ENCODE data around the gene ACADL. TPM values are rescaled to one million over a fixed set of nuclear protein-coding genes. Genes with fewer than 3 reads are reported as not detected.

Gene ACADL
- polyA plus RNA-seq, 3 donors = not detected

DNA sequence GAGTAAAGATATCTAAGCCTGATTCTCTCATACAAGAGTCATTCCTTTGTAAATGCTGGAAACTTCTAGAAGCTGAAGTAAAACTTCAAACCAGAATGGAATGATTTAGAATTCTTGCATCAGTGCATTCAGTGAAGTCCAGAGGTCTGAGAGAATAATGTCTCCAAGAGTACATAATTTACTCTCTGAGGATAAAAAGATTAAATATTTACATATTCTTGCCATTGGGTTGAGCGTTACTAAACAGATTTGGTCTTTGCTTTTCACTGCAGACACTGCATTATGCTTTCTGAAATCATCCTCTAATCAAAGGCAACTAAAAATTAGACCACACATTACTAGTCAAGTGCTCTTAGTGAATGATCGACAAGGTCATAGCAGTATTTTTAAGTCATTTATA lies 27.5 kb downstream of the ACADL start:
- no peaks in the 10 kb centered on the region for H3K79me2 ChIP-seq (ENCODE audit: insufficient read depth, low read length)
- no peak overlapping the region for H3K4me3 Mint-ChIP-seq
- H3K9ac ChIP-seq (ENCODE audit: insufficient read depth, low read length, poor library complexity, severe bottlenecking) = no peak overlapping the region
- H3K4me3 ChIP-seq (replicated peaks in 1 of 3; ENCODE audit: low read depth in 2 of 3, low read length in 3 of 3) = no peak overlapping the region
- peaks cover 0 to 8% (median 0%) of the 10 kb centered on the region in 3 donors for H3K27me3 Mint-ChIP-seq (ENCODE audit: low read depth in 3 of 3)
- no peak for DNase-seq
- H3K4me1 ChIP-seq (ENCODE audit: control insufficient read depth in 1 of 2, insufficient read depth in 2 of 2, low read length in 2 of 2) = no peaks in the 10 kb centered on the region
- no peak overlapping the region for H2AFZ ChIP-seq (ENCODE audit: insufficient read depth, low read depth, low read length, poor library complexity, severe bottlenecking)
- H3K27me3 ChIP-seq (ENCODE audit: control insufficient read depth in 2 of 2, insufficient read depth in 2 of 2, low read length in 2 of 2) = no peaks in the 10 kb centered on the region
- no peaks in the 10 kb centered on the region for H3K36me3 Mint-ChIP-seq
- intact Hi-C loops (cut with micrococcal nuclease) = loop anchor here (2.0 to 5.0 kb wide), 2 partner anchors 220 to 221 kb away; no protein-coding TSS in a partner anchor
- no peak overlapping the region for H3K27ac Mint-ChIP-seq
- no CpG with 5 or more reads among the region's 2 CpGs for WGBS (ENCODE audit: insufficient coverage)
- H3K36me3 ChIP-seq (replicated peaks in 1 of 2; ENCODE audit: control insufficient read depth in 1 of 2, insufficient read depth in 2 of 2, low read length in 2 of 2) = no peaks in the 10 kb centered on the region
- peaks cover 4% of the 10 kb centered on the region for H3K4me1 Mint-ChIP-seq
- H3K4me2 ChIP-seq (replicated peaks; ENCODE audit: extremely low read depth, low read length, poor library complexity, severe bottlenecking) = no peak overlapping the region
- no peaks in the 10 kb centered on the region for H3K9me3 Mint-ChIP-seq
- no peaks in the 10 kb centered on the region for H4K20me1 ChIP-seq (ENCODE audit: insufficient read depth, low read length)
- TF ChIP-seq, protein P1, sequence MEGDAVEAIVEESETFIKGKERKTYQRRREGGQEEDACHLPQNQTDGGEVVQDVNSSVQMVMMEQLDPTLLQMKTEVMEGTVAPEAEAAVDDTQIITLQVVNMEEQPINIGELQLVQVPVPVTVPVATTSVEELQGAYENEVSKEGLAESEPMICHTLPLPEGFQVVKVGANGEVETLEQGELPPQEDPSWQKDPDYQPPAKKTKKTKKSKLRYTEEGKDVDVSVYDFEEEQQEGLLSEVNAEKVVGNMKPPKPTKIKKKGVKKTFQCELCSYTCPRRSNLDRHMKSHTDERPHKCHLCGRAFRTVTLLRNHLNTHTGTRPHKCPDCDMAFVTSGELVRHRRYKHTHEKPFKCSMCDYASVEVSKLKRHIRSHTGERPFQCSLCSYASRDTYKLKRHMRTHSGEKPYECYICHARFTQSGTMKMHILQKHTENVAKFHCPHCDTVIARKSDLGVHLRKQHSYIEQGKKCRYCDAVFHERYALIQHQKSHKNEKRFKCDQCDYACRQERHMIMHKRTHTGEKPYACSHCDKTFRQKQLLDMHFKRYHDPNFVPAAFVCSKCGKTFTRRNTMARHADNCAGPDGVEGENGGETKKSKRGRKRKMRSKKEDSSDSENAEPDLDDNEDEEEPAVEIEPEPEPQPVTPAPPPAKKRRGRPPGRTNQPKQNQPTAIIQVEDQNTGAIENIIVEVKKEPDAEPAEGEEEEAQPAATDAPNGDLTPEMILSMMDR (IDR thresholded peaks at IDR 0.05) = no peak
- H3K9me3 ChIP-seq (replicated peaks in 1 of 2; ENCODE audit: control insufficient read depth in 1 of 2, insufficient read depth in 1 of 2, low read length in 2 of 2) = no peaks in the 10 kb centered on the region
- no peak overlapping the region for H3K27ac ChIP-seq (ENCODE audit: low read depth in 1 of 2, low read length in 2 of 2)

DNA sequence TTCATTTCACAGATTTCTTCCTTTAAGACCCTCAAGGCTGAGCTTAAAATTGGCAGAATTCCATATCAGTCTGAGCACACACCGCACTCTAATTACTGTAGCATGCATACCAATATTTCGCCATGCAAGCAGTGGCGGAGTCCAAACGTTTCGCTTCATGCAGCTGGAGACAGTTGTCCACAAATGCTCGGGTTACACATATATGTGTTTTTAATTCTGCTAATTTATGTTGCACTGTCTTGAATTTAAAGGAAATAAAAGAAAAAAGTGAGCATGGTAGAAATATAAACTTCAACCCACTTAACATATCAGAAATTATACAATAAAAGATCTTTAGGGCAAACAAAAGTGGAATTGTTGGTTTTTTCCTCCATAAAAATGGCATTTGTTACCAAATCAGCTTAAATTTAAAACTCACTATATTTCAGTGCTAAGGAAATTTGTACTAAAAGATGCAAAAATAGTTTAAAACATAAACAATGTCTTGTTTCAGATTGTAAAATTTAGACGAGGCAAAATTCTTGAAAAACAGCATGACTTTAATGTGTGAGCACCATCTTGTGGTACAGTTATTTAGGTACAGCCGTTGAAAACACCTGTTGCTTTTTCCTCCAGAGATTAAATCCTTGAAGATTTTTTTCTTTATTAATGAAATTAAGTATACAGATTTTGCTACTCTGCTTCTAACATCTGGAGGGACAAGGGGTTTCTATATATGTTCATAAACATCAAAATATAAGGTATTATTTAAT lies 30.0 kb downstream of the ACADL start:
- Histone ChIP-seq H3K79me2 (ENCODE audit: insufficient read depth, low read length) (no peaks in the 10 kb centered on the region), H3K27ac (ENCODE audit: low read depth in 1 of 2, low read length in 2 of 2) (no peak overlapping the region), H4K20me1 (ENCODE audit: insufficient read depth, low read length) (no peaks in the 10 kb centered on the region), H3K4me2 (replicated peaks; ENCODE audit: extremely low read depth, low read length, poor library complexity, severe bottlenecking) (peak overlapping the region; percentile 36), H3K27me3 (ENCODE audit: control insufficient read depth in 2 of 2, insufficient read depth in 2 of 2, low read length in 2 of 2) (no peaks in the 10 kb centered on the region), H3K9ac (ENCODE audit: insufficient read depth, low read length, poor library complexity, severe bottlenecking) (no peak overlapping the region), H3K9me3 (replicated peaks in 1 of 2; ENCODE audit: control insufficient read depth in 1 of 2, insufficient read depth in 1 of 2, low read length in 2 of 2) (no peaks in the 10 kb centered on the region), H3K36me3 (replicated peaks in 1 of 2; ENCODE audit: control insufficient read depth in 1 of 2, insufficient read depth in 2 of 2, low read length in 2 of 2) (no peaks in the 10 kb centered on the region), H3K4me3 (replicated peaks in 1 of 3; ENCODE audit: low read depth in 2 of 3, low read length in 3 of 3) (peak overlapping the region in 2 of 3 experiments; percentile 2 to 37), H3K4me1 (ENCODE audit: control insufficient read depth in 1 of 2, insufficient read depth in 2 of 2, low read length in 2 of 2) (no peaks in the 10 kb centered on the region), H2AFZ (ENCODE audit: insufficient read depth, low read depth, low read length, poor library complexity, severe bottlenecking) (peak overlapping the region; percentile 22)
- no CpG with 5 or more reads among the region's 8 CpGs for WGBS (ENCODE audit: insufficient coverage)
- Mint-ChIP-seq H3K4me3 (peak overlapping the region in 1 of 2 donors; percentile 54), H3K36me3 (no peaks in the 10 kb centered on the region), H3K4me1 (peaks cover 4% of the 10 kb centered on the region), H3K27ac (no peak overlapping the region), H3K27me3 (ENCODE audit: low read depth in 3 of 3) (peaks cover 0 to 2% (median 0%) of the 10 kb centered on the region in 3 donors), H3K9me3 (no peaks in the 10 kb centered on the region)
- intact Hi-C loops (cut with micrococcal nuclease) = loop anchor here in 1 of 2 donors (5.0 kb wide), 1 partner anchor 218 kb away; no protein-coding TSS in a partner anchor
- TF ChIP-seq, protein P1 (IDR thresholded peaks at IDR 0.05) = peak; percentile 76
- peak; percentile 17 to 57 (median 47) for DNase-seq
